Measurements from ENCODE around the gene P3H4. TPM values are rescaled to one million over a fixed set of nuclear protein-coding genes. Genes with fewer than 3 reads are reported as not detected.

Gene P3H4
- total and polyA plus RNA-seq, 9 donors, result 35.5 to 68.4 (median 41.5) TPM

- DNase-seq, result no peak
- 86% methylated on average over 9 of the region's 9 CpGs for whole genome bisulfite sequencing (ENCODE audit: insufficient coverage)
- Histone ChIP-seq H3K27ac (ENCODE audit: low read length) (no peak overlapping the region), H3K27me3 (ENCODE audit: control insufficient read depth, insufficient read depth, low read length) (no peaks in the 10 kb centered on the region), H3K36me3 (ENCODE audit: control insufficient read depth, insufficient read depth, low read length) (peaks cover 59% of the 10 kb centered on the region), H3K4me3 (ENCODE audit: low read length) (no peak overlapping the region), H3K4me1 (ENCODE audit: control insufficient read depth, insufficient read depth, low read length) (no peaks in the 10 kb centered on the region), H3K9me3 (replicated peaks; ENCODE audit: control insufficient read depth, low read depth, low read length) (no peaks in the 10 kb centered on the region)
Observed at GRCh38 chr17:41758601-41759000, 53.1 kb downstream of the P3H4 start.

DNA sequence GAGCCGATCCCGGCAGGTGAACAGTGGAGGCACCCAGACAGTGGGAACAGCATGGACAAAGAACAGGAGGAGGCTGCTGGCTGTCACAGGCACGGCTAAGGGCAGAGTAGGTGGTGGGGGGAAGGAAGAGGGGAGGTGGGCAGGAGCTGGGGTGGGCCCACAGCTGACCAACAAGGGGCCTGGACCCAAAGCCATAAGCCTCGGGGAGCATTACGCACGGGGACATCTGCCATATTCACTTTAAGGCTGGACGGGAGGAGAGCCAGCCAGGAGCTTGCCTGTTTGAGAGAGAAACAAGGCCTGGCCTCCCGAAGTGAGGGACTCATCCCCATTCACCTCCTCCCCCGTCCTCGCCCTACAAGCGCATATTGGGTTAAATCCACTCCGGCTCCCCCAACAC lies 57.7 kb downstream of the P3H4 start:
- Histone ChIP-seq H3K9me3 (replicated peaks; ENCODE audit: control insufficient read depth, low read depth, low read length) (no peaks in the 10 kb centered on the region), H3K36me3 (ENCODE audit: control insufficient read depth, insufficient read depth, low read length) (peaks cover 36% of the 10 kb centered on the region), H3K27me3 (ENCODE audit: control insufficient read depth, insufficient read depth, low read length) (no peaks in the 10 kb centered on the region), H3K4me3 (ENCODE audit: low read length) (no peak overlapping the region), H3K4me1 (ENCODE audit: control insufficient read depth, insufficient read depth, low read length) (no peaks in the 10 kb centered on the region), H3K27ac (ENCODE audit: low read length) (no peak overlapping the region)
- WGBS (ENCODE audit: insufficient coverage), result 72% methylated on average over 7 of the region's 12 CpGs
- DNase-seq, result no peak

Other genes starting within 250 kb of the P3H4 start
- not detected for gene KRT9, start 239.9 kb downstream of the P3H4 start, total RNA-seq
- gene KRT9, start 239.9 kb downstream of the P3H4 start, polyA plus RNA-seq (ENCODE audit: insufficient read depth in 1 of 8, insufficient read length in 8 of 8, low replicate concordance in 1 of 8), result under 1 TPM in 1 of 8 donors, not detected in 7; 0.12 TPM
- 0.04 TPM for gene KRT14, start 225.1 kb downstream of the P3H4 start, total RNA-seq
- 10 to 100 TPM in 1 of 8 donors, 1 to 10 TPM in 1, under 1 TPM in 5, not detected in 1; 0.24 to 49.4 (median 0.61) TPM for gene KRT14, start 225.1 kb downstream of the P3H4 start, polyA plus RNA-seq (ENCODE audit: insufficient read depth in 1 of 8, insufficient read length in 8 of 8, low replicate concordance in 1 of 8)
- not detected for gene KRT16, start 199.2 kb downstream of the P3H4 start, total RNA-seq
- gene KRT16, start 199.2 kb downstream of the P3H4 start, polyA plus RNA-seq (ENCODE audit: insufficient read depth in 1 of 8, insufficient read length in 8 of 8, low replicate concordance in 1 of 8), result under 1 TPM in 1 of 8 donors, not detected in 7; 0.83 TPM
- 1.6 TPM for gene KRT17, start 187.4 kb downstream of the P3H4 start, total RNA-seq
- 100 to 1,000 TPM in 1 of 8 donors, 10 to 100 TPM in 1, 1 to 10 TPM in 4, under 1 TPM in 2; 0.72 to 243 (median 1.6) TPM for gene KRT17, start 187.4 kb downstream of the P3H4 start, polyA plus RNA-seq (ENCODE audit: insufficient read depth in 1 of 8, insufficient read length in 8 of 8, low replicate concordance in 1 of 8)
- 224 TPM for gene EIF1, start 123.1 kb downstream of the P3H4 start, total RNA-seq
- 100 to 1,000 TPM; 764 to 855 (median 812) TPM for gene EIF1, start 123.1 kb downstream of the P3H4 start, polyA plus RNA-seq (ENCODE audit: insufficient read depth in 1 of 8, insufficient read length in 8 of 8, low replicate concordance in 1 of 8)
- gene GAST, start 99.6 kb downstream of the P3H4 start, total RNA-seq, result not detected
- gene GAST, start 99.6 kb downstream of the P3H4 start, polyA plus RNA-seq (ENCODE audit: insufficient read depth in 1 of 8, insufficient read length in 8 of 8, low replicate concordance in 1 of 8), result under 1 TPM in 1 of 8 donors, not detected in 7; 0.79 TPM
- gene HAP1, start 77.3 kb downstream of the P3H4 start, total RNA-seq, result 0.04 TPM
- gene HAP1, start 77.3 kb downstream of the P3H4 start, polyA plus RNA-seq (ENCODE audit: insufficient read depth in 1 of 8, insufficient read length in 8 of 8, low replicate concordance in 1 of 8), result under 1 TPM in 4 of 8 donors, not detected in 4; 0.04 to 0.09 (median 0.05) TPM
- gene JUP, start 25.2 kb downstream of the P3H4 start, total RNA-seq, result 18.6 TPM
- 10 to 100 TPM; 27.6 to 65.2 (median 37.3) TPM for gene JUP, start 25.2 kb downstream of the P3H4 start, polyA plus RNA-seq (ENCODE audit: insufficient read depth in 1 of 8, insufficient read length in 8 of 8, low replicate concordance in 1 of 8)
- 141 TPM for gene FKBP10, start 1.1 kb upstream of the P3H4 start, total RNA-seq
- 100 to 1,000 TPM; 113 to 226 (median 154) TPM for gene FKBP10, start 1.1 kb upstream of the P3H4 start, polyA plus RNA-seq (ENCODE audit: insufficient read depth in 1 of 8, insufficient read length in 8 of 8, low replicate concordance in 1 of 8)
- gene NT5C3B, start 24.3 kb upstream of the P3H4 start, total RNA-seq, result 54.8 TPM
- 10 to 100 TPM; 36.8 to 60.1 (median 47.9) TPM for gene NT5C3B, start 24.3 kb upstream of the P3H4 start, polyA plus RNA-seq (ENCODE audit: insufficient read depth in 1 of 8, insufficient read length in 8 of 8, low replicate concordance in 1 of 8)
- 0.09 TPM for gene KLHL10, start 25.9 kb upstream of the P3H4 start, total RNA-seq
- under 1 TPM in 7 of 8 donors, not detected in 1; 0.08 to 0.51 (median 0.23) TPM for gene KLHL10, start 25.9 kb upstream of the P3H4 start, polyA plus RNA-seq (ENCODE audit: insufficient read depth in 1 of 8, insufficient read length in 8 of 8, low replicate concordance in 1 of 8)
- 15.8 TPM for gene KLHL11, start 53.5 kb upstream of the P3H4 start, total RNA-seq
- 1 to 10 TPM; 3.2 to 6.3 (median 5.2) TPM for gene KLHL11, start 53.5 kb upstream of the P3H4 start, polyA plus RNA-seq (ENCODE audit: insufficient read depth in 1 of 8, insufficient read length in 8 of 8, low replicate concordance in 1 of 8)
- gene ACLY, start 107.0 kb upstream of the P3H4 start, total RNA-seq, result 39.6 TPM
- 10 to 100 TPM; 46.3 to 81.6 (median 60.5) TPM for gene ACLY, start 107.0 kb upstream of the P3H4 start, polyA plus RNA-seq (ENCODE audit: insufficient read depth in 1 of 8, insufficient read length in 8 of 8, low replicate concordance in 1 of 8)
- 0.44 TPM for gene ODAD4, start 118.7 kb upstream of the P3H4 start, total RNA-seq
- 1 to 10 TPM in 3 of 8 donors, under 1 TPM in 5; 0.71 to 1.9 (median 0.97) TPM for gene ODAD4, start 118.7 kb upstream of the P3H4 start, polyA plus RNA-seq (ENCODE audit: insufficient read depth in 1 of 8, insufficient read length in 8 of 8, low replicate concordance in 1 of 8)
- gene CNP, start 154.8 kb upstream of the P3H4 start, total RNA-seq, result 25.8 TPM
- gene CNP, start 154.8 kb upstream of the P3H4 start, polyA plus RNA-seq (ENCODE audit: insufficient read depth in 1 of 8, insufficient read length in 8 of 8, low replicate concordance in 1 of 8), result 10 to 100 TPM; 38.8 to 77.5 (median 51.8) TPM
- gene DNAJC7, start 205.5 kb upstream of the P3H4 start, total RNA-seq, result 58.3 TPM
- gene DNAJC7, start 205.5 kb upstream of the P3H4 start, polyA plus RNA-seq (ENCODE audit: insufficient read depth in 1 of 8, insufficient read length in 8 of 8, low replicate concordance in 1 of 8), result 100 to 1,000 TPM in 4 of 8 donors, 10 to 100 TPM in 4; 87.0 to 113 (median 102) TPM
- 35.0 TPM for gene NKIRAS2, start 208.1 kb upstream of the P3H4 start, total RNA-seq
- 10 to 100 TPM; 36.7 to 55.8 (median 49.0) TPM for gene NKIRAS2, start 208.1 kb upstream of the P3H4 start, polyA plus RNA-seq (ENCODE audit: insufficient read depth in 1 of 8, insufficient read length in 8 of 8, low replicate concordance in 1 of 8)
- gene C17orf113, start 238.7 kb upstream of the P3H4 start, total RNA-seq, result 1.5 TPM
- gene C17orf113, start 238.7 kb upstream of the P3H4 start, polyA plus RNA-seq (ENCODE audit: insufficient read depth in 1 of 8, insufficient read length in 8 of 8, low replicate concordance in 1 of 8), result 1 to 10 TPM in 7 of 8 donors, under 1 TPM in 1; 0.93 to 1.8 (median 1.3) TPM